Measurements from ENCODE around the gene RPS19BP1. TPM values are rescaled to one million over a fixed set of nuclear protein-coding genes. Genes with fewer than 3 reads are reported as not detected.
A peak's percentile ranks its signal among the peaks of the same experiment; 100 is the strongest.

Gene RPS19BP1
- total RNA-seq, 1 experiment from 2014 or later = 80.4 TPM

- H3K4me3 ChIP-seq (replicated peaks in 1 of 2; ENCODE audit: low read depth in 1 of 2, low read length in 2 of 2) = no peak overlapping the region
- no peak for DNase-seq (ENCODE audit: low read depth, low spot score)
- peak overlapping the region; percentile 24; the same call in 1 of the 2 replicates for H3K27ac ChIP-seq (ENCODE audit: low read depth, low read length)
- intact Hi-C loops (cut with micrococcal nuclease) = no loop called here
- H3K4me1 ChIP-seq (ENCODE audit: control insufficient read depth in 1 of 2, insufficient read depth in 2 of 2, low read length in 2 of 2) = peaks cover 14 to 39% of the 10 kb centered on the region in 2 experiments; a peak in 3 of 4 replicates
- H3K9ac ChIP-seq (ENCODE audit: low read length) = no peak overlapping the region
- no peak overlapping the region for H3K4me2 ChIP-seq (ENCODE audit: low read length)
- TF ChIP-seq ZNF274 (IDR thresholded peaks at IDR 0.05; ENCODE audit: low read depth, low read length) (no peak), MAX (IDR thresholded peaks at IDR 0.05) (no peak), JUND (IDR thresholded peaks at IDR 0.05) (no peak), SIN3A (IDR thresholded peaks at IDR 0.05; ENCODE audit: low read depth) (no peak), CEBPB (IDR thresholded peaks at IDR 0.05; ENCODE audit: low read depth) (no peak), RAD21 (IDR thresholded peaks at IDR 0.05; ENCODE audit: low read depth) (no peak), ELF1 (IDR thresholded peaks at IDR 0.05; ENCODE audit: borderline replicate concordance, low read depth) (no peak)
- RAD21 ChIA-PET (ENCODE audit: low non-redundant PET in 1 of 2, low total read pairs in 2 of 2, uncharacterized antibody in 2 of 2, unreplicated experiment in 2 of 2) = no interaction called here
- no peaks in the 10 kb centered on the region for H3K27me3 ChIP-seq (ENCODE audit: insufficient read depth, low read length)
- CTCF ChIA-PET = interaction anchor here (0.8 to 3.9 kb wide), 2 partner anchors 24 to 29 kb away, joined by 3 to 11 read pairs; partner anchors contain the start of gene MIEF1
- no peaks in the 10 kb centered on the region for H3K9me3 ChIP-seq (ENCODE audit: control insufficient read depth in 1 of 2, insufficient read depth in 1 of 2, low read depth in 1 of 2, low read length in 2 of 2)
- H2AFZ ChIP-seq (ENCODE audit: low read depth, low read length, poor library complexity, severe bottlenecking) = no peak overlapping the region
- ATAC-seq = no peak
- H4K20me1 ChIP-seq (ENCODE audit: insufficient read depth) = peaks cover 25% of the 10 kb centered on the region; the same call in 1 of the 2 replicates
- POLR2A ChIA-PET = no interaction called here
- no TSS peak for BruUV-seq (replicated peaks)
- peaks cover 59% of the 10 kb centered on the region for H3K79me2 ChIP-seq (ENCODE audit: insufficient read depth, low read length)
- no peaks in the 10 kb centered on the region for H3K9me2 ChIP-seq (ENCODE audit: insufficient read depth)
- peaks cover 19 to 53% of the 10 kb centered on the region in 2 experiments for H3K36me3 ChIP-seq (ENCODE audit: control insufficient read depth in 1 of 2, insufficient read depth in 2 of 2, low read length in 2 of 2)
These were observed 6.9 kb downstream of the RPS19BP1 start for GRCh38 chr22:39525658-39525975.

- Histone ChIP-seq H3K27me3 (ENCODE audit: insufficient read depth, low read length) (no peaks in the 10 kb centered on the region), H2AFZ (ENCODE audit: low read depth, low read length, poor library complexity, severe bottlenecking) (no peak overlapping the region), H3K79me2 (ENCODE audit: insufficient read depth, low read length) (peaks cover 56% of the 10 kb centered on the region), H3K9me3 (ENCODE audit: control insufficient read depth in 1 of 2, insufficient read depth in 1 of 2, low read depth in 1 of 2, low read length in 2 of 2) (no peaks in the 10 kb centered on the region), H3K36me3 (ENCODE audit: control insufficient read depth in 1 of 2, insufficient read depth in 2 of 2, low read length in 2 of 2) (peaks cover 18 to 49% of the 10 kb centered on the region in 2 experiments), H3K4me1 (ENCODE audit: control insufficient read depth in 1 of 2, insufficient read depth in 2 of 2, low read length in 2 of 2) (peaks cover 11 to 35% of the 10 kb centered on the region in 2 experiments; a peak in 3 of 4 replicates), H4K20me1 (ENCODE audit: insufficient read depth) (peaks cover 25% of the 10 kb centered on the region; the same call in 1 of the 2 replicates), H3K4me3 (replicated peaks in 1 of 2; ENCODE audit: low read depth in 1 of 2, low read length in 2 of 2) (no peak overlapping the region), H3K9ac (ENCODE audit: low read length) (no peak overlapping the region), H3K4me2 (ENCODE audit: low read length) (no peak overlapping the region), H3K9me2 (ENCODE audit: insufficient read depth) (no peaks in the 10 kb centered on the region), H3K27ac (ENCODE audit: low read depth, low read length) (peak overlapping the region; percentile 24; the same call in 1 of the 2 replicates)
- ChIA-PET CTCF (interaction anchor here (0.6 to 3.9 kb wide), 4 partner anchors 23 to 499 kb away, joined by 3 to 11 read pairs (median 7); partner anchors contain the start of gene MIEF1), RAD21 (ENCODE audit: low non-redundant PET in 1 of 2, low total read pairs in 2 of 2, uncharacterized antibody in 2 of 2, unreplicated experiment in 2 of 2) (no interaction called here), POLR2A (interaction anchor here (0.9 to 1.7 kb wide), 5 partner anchors 23 to 210 kb away, joined by 3 to 6 read pairs (median 4); partner anchors contain the start of gene MIEF1)
- no TSS peak for BruUV-seq (replicated peaks)
- intact Hi-C loops (cut with micrococcal nuclease) = loop anchor here (5.0 kb wide), 1 partner anchor 208 kb away; the partner anchor contains the start of gene RPL3
- DNase-seq (ENCODE audit: low read depth, low spot score) (no peak), ATAC-seq (no peak)
- TF ChIP-seq RAD21 (IDR thresholded peaks at IDR 0.05; ENCODE audit: low read depth) = no peak
- no peak for TF ChIP-seq JUND (IDR thresholded peaks at IDR 0.05)
- no peak for TF ChIP-seq TCF7L2 (IDR thresholded peaks at IDR 0.05; ENCODE audit: borderline replicate concordance, extremely low read depth, insufficient read depth, insufficient read length)
- TF ChIP-seq SP1 (IDR thresholded peaks at IDR 0.05; ENCODE audit: low read depth) = no peak
These were observed 7.5 kb downstream of the RPS19BP1 start for GRCh38 chr22:39524753-39525657.
